Kidney capillary endothelial cell (primary cell): ENCODE results near the gene DNAH17.

Source experiments
- DNase-seq: peaks from one replicate; pipeline ENCODE4 v3.0.0-alpha.2; 2018; ENCODE audit warnings: low spot score

Gene DNAH17

DNA sequence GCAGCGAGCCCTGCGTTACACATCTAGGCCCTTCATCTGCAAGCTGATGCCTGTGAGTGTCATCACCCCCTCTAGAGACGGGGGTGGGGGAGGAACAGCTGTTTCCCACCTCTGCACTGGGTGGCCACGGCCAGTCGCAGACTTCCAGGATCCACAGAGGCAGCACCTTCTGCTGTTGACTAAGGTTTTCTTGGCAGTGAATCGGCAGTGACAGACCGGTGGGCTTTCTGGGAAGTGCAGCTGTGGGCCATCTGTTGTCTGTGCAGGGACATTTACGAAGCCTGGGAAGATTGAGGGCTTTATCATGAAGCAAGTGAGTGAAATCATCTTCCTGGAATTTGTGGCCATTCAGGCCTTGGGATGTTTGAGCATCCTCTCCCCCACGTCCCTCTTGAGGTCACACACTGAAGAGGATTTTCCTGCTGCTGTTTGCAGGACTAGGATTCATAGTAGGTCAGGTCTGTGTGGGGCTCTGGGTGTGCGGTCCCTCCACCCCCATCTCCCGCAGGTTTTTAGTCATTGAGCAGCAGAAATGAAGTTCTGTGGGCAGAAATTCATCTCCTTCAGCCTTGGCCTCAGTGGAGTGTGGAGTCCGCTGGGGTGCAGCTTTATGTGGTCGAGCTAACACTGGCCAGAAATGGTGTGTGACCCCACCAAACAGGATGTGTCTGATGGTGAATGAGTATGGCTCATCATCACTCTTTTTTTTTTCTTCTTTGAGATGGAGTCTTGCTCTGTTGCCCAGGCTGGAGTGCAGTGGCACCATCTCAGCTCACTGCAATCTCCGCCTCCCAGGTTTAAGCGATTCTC is 186.8 kb downstream of the DNAH17 start:
- peak; percentile 94 for DNase-seq

DNA sequence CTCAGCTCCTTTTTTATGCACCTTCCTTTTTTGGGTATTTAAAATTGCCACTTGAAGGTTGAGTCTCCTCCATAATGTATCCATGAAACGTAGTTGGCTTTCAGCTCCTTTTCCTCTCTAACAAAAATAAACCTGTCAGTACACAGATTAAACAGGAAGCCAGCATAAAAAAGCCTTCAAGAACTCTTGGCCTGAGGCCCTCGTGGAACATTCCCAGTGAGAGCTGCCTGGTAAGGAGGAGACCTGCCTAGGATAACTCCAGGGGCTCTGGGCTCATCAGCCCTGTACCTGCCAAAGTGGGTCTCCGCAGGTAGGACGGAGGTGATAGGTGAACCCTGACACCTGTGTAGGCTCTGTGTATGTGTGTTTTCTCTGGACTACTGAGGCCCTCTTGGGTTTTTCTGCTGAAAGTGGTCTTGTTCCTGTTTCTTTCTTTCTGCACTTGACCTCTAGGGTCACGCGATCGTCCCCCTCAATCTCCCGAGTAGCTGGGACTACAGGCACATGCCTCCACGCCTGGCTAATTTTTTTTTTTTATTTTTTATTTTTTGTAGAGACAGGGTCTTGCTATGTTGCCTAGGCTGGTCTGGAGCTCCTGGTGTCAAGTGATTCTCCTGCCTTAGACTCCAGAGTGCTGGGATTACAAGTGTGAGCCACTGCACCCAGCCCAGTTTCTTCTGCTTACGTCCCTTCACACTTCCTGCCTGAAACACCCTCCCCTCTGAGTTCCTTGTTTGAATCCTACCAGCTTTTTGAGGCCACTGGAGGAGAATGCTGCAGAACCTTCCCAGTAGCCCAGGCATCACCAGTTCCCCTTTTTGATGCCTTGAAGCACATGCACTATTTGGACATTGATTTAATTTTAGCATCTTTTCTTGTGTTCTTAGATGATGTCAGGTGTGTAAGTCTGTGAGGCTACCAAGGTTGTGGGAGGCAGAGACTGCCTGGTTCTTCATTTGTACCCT is 188.9 kb downstream of the DNAH17 start:
- no peak for DNase-seq

- no peak for DNase-seq
These were observed 192.6 kb downstream of the DNAH17 start for GRCh38 chr17:78384479-78385175.

DNA sequence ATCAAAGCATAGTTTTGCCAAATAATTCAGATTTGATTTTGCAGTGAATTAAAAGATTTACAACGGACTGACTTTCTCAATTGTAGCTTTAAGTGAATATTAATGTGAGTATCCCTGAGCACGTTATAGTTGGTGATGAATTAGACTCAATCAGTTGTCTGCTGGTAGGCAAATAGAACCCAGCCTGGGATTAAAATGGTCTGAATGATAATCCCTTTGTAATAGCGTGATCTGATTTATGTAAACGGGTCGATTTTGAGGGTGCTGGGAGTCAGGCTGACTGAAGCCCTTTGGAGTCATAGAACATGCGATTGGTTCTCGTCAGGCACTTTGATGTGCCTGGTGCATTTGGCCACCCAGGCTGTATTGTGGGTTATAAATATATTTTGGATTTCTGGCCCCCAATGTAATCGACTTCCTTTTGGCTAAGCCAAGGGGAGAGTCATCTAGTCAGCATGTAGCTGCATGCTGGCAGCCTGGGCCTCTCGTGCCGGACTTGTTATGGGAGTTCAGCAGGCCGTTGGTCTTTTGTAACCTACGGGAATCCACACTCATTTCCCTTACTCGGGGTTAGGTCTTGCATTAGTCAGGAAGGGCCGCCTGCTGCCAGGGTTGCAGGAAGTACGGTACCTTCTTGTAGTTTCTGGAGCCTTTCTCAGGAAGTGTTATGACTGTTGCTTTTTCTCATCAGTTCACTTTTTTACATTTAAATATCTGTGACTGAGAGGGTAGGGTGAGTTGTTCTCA is 193.3 kb downstream of the DNAH17 start:
- DNase-seq: peak; percentile 97

DNA sequence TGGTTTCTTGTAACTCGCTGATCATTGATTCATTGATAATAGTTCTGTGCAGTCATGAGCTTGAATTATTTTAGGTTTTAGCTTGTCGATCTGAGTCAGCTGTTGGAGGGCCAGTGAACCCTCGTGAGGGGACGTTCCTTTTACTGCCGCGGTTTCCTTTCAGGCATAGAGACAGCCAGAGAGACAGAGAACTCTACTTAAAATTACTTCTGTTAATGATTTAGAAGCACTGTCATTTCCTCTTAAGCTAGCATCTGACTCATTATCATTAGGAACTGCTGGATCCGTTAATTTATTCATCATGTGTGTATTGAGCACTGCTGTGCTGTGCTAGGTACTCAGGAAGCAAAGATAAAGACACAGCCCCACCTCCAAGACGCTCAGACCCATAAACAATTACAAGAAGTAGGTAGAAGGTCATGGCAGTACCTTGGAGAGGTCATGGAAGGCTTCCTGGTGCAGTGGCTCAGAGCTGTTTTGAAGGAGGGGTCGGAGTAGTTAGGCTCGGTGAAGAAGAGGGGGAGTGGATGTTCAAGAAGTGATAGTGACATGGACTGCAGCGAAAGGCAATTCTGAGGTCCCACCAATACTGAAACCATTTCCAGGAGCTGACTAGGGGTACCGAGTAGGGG is 195.5 kb downstream of the DNAH17 start:
- peak; percentile 76 for DNase-seq

- no peak for DNase-seq
These were observed 196.8 kb downstream of the DNAH17 start for GRCh38 chr17:78380370-78380769.

GRCh38 chr17:78379131-78379491 is 198.1 kb downstream of the DNAH17 start:
- DNase-seq: peak; percentile 92

DNA sequence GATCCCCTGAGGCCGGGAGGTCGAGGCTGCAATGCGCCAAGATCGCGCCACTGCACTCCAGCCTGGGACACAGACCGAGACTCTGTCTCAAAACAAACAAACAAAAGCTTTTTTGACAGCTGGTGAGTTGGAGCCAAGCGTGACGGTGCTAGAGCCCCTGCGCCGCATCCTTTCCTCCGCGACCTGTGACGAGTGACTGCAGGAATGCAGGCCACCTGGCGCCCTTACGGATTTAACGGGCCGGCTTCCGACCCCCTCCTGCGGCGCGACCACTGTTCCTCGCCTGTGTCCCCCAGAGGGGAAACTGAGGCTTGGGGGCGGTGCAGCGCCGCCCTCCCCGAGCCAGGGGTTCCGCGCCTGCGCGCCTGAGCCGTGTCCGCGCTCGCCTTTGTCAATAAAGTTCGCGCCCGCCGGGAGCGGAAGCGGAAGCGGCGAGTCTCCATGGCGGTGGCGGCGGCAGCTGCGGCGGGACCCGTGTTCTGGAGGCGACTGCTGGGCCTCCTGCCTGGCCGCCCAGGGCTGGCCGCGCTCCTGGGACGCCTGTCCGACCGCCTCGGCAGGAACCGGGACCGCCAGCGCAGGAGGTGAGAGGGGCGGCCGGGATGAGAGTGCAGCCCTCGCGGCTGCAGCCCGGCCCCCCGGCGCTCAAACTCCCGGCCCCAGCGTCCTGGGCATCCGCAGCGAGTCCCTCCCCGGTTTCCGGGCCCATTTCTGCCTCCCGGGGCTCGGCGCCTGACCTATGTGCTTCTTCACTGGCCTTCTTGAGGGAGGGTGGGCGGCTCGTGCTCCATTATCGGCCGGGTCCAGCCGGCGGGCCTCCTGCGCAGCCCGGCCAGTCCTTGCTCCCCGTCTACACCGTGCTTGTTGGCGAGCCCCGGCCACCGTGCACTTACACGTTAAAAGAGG is 198.7 kb downstream of the DNAH17 start, which contains the start of gene PGS1:
Gene PGS1 (plus strand): TSS at position 425 of the 906 bp plus-strand sequence. CDS start 17 bp downstream, at position 442.
- DNase-seq: peak; percentile 84

- DNase-seq: no peak
These were observed 199.4 kb downstream of the DNAH17 start for GRCh38 chr17:78377858-78378224.

DNA sequence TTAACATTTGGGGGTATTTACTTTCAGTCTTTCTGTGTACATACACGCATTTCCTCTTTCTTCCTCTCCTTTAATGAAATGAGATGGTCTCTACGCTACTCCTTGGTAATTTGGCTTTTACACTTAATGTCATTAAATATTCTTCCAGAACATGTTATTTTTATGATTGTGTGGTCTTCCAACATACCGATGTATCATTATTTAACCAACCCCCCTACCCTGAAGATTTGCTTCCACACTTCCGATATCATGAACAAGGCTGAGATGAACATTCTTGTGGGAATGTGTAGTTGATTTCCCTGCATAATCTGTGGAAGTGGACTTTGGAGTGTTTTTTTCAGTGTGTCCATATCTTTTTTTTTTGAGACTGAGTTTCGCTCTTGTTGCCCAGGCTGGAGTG is 201.0 kb downstream of the DNAH17 start:
- no peak for DNase-seq

DNA sequence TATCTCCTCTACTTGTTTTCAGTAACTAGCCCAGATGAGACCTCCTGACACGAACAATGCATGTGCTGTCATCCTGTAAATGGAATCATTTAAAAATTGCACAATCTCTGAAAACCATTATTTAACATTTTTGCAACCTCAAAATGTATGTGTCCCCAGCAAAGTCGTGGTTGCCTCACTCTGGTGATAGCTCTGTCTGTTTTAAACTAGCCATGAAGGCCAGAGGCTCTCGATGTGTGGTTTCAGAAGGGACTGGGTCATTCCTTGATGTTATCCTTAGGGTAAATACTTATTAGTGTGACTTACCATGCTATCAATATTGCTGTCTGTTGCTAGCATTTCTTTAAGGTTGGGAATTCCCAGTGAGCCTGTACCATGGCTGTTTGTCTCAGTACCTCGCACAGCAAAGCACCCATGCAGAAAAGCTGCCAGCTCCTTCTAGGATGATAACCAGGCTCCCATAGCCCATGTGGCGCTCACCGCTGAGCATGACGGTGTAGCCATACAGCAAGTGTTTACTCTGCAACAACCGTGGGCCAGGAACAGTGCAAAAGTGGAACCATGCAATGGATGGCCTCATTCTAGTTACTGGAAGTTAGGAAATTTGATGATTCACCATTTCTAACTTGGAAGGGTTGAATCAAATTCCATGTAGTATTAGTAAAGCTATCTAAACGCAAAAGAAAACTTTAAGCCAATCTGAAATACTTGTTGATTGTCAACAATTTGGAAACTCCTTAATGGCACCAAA is 201.6 kb downstream of the DNAH17 start:
- DNase-seq: peak; percentile 56

DNA sequence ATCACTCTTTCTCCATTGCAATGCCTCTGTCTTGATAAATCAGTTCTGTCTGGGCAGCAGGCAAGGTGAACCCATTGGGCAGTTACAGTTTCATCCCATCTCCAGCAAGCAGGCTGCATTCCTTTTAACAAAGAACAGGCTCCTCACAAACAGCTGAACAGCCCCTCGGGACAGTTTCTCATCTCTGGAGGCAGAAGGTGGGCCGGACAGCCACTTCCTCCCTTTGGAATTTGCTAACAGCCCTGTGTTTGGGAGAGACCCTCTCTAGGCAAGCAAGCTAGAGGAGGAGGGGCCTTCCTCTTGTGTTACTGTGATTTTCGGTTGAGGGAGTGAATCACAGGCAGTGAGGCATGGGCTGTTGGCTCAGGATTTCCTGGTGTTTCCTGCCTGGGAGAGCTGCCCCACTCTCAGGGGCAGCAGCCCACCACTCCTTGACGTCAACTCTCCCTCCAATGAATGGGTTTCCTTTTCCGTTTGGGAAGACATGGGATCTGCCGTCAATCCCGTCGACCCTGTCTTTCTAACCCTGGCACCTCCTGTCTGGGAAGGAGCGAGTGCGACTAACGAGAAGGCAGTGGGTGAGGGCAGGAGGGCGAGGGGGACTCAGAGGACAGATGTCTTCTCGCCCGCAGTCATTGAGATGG is 202.4 kb downstream of the DNAH17 start:
- DNase-seq: peak; percentile 99

DNA sequence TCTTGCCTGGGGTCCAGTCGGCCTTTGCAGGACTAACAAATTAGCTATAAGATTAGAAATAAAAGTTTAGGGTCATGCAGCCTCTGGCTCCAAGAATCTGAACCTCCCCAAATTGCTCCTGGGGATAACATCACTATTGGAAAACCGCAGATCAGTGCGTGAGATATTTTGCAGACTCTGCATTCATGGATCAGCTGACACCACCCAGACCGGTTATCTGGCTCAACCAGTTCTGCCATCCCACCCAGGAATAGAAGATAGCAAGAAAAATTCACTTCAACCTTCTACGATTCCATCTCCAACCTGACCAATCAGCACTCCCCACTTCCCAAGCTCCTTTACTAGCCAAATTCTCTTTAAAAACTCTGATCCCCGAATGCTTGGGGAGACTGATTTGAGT is 203.0 kb downstream of the DNAH17 start:
- DNase-seq: no peak
